GM12892 (cell line): ENCODE measurements around the gene DPYSL4.

Source experiments
- POLR2A ChIP-seq: IDR thresholded peaks from 2 replicates; pipeline ENCODE4 v1.6.1; 2011; ENCODE audit warnings: low read depth, low read length, control low read depth
- POLR2AphosphoS5 ChIP-seq: IDR thresholded peaks from 2 replicates; pipeline ENCODE4 v1.6.1; 2011; ENCODE audit warnings: low read depth, low read length, control low read depth
- TAF1 ChIP-seq: IDR thresholded peaks from 2 replicates; pipeline ENCODE4 v1.6.1; 2011; ENCODE audit warnings: low read depth, mild to moderate bottlenecking, control low read depth, low read length, borderline replicate concordance

DNA sequence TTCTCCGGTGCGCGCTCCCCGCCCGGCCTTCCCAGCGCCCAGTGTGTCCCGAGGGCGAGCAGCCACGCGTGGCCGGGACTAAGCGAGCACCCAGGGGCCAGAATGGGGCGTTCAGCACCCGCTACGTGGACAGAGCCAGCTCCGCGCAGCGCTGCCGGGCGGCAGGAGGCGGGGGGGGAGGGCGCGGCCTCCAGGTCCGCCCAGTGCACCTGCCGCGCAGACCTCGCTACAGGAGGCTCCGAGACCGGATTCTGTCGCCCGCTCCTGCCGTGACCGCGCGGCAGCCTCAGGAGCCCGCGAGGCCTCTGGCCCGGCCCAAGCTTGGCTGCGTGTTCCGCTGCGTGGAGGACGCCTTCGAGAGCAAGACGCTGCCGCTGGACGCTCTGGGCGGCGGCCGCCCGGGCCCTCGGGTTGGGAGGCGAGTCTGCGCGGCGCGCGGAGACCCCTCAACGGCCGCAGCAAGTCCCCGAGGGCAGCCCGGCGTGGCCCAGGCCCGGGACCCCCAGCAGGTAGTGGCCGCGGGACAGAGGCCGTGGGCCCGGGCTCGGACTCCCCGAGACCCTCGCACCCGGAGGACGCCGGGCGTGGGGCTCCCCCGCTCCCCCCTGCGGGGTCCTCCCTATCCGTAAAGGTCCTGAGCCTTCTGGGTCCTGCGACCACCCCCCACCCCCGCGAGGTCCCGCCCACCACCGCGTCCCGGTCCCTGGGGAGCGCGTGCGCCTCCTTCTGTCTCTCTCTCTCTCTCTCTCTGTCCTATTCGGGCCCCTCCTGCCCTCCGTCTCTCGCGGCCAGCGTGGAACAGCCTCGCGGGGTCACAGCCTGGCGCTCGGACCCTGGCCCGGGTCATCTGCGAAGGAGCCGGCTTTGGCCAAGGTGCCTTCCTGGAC, 904 bp upstream of the DPYSL4 start:
- no peak for TF ChIP-seq POLR2AphosphoS5
- TF ChIP-seq POLR2A = no peak
- no peak for TF ChIP-seq TAF1
